Calu3 (cell line): ENCODE results near the gene FBXO3. TPM values are rescaled to one million over a fixed set of nuclear protein-coding genes. Genes with fewer than 3 reads are reported as not detected.

ENCODE experiments used
- BruUV-seq: library from RNA; stranded (reverse); fragments of 400-500 nt; replicated peaks from 2 replicates; lab custom pipeline; 2021; lab: Mats Ljungman, UMichigan
- CTCF ChIA-PET: fragments of 300-600 bp; sonication (Branson Sonifier 250); formaldehyde crosslinking; loops from one replicate; lab custom pipeline; 2022; ENCODE audit warnings: antibody characterized with exemption; lab: Charles Lee
- DNase-seq: peaks from one replicate; pipeline ENCODE4 v3.0.0; 2022
- H3K27ac Mint-ChIP-seq: one replicate; pipeline ENCODE4 v1.8.0; 2022; ENCODE audit warnings: mixed read lengths; ENCODE audit not compliant: unreplicated experiment
- H3K27me3 Mint-ChIP-seq: one replicate; pipeline ENCODE4 v1.8.0; 2022; ENCODE audit warnings: mixed read lengths; ENCODE audit not compliant: unreplicated experiment
- H3K36me3 Mint-ChIP-seq: one replicate; pipeline ENCODE4 v1.8.0; 2022; ENCODE audit warnings: mild to moderate bottlenecking, moderate library complexity, mixed read lengths; ENCODE audit not compliant: insufficient read depth, unreplicated experiment
- H3K4me1 Mint-ChIP-seq: one replicate; pipeline ENCODE4 v1.8.0; 2022; ENCODE audit warnings: mild to moderate bottlenecking, low read depth, mixed read lengths; ENCODE audit not compliant: unreplicated experiment
- H3K4me3 Mint-ChIP-seq: one replicate; pipeline ENCODE4 v1.8.0; 2022; ENCODE audit warnings: mild to moderate bottlenecking, low read depth, moderate library complexity, mixed read lengths; ENCODE audit not compliant: unreplicated experiment
- H3K9me3 Mint-ChIP-seq: one replicate; pipeline ENCODE4 v1.8.0; 2022; ENCODE audit warnings: low read depth, mixed read lengths; ENCODE audit not compliant: unreplicated experiment
- intact Hi-C: fragments of 100-400 bp; cut with micrococcal nuclease; formaldehyde crosslinking; loops from one replicate; pipeline ENCODE4 v1.10.0; 2022; ENCODE audit not compliant: unreplicated experiment
- total RNA-seq: library from RNA; stranded (reverse); gene quantifications from 2 replicates; pipeline ENCODE4 v1.2.3, GENCODE V29; 2022
- TF ChIP-seq, protein P1 (sequence below): fragments of 200-600 bp; IDR thresholded peaks from one replicate; pipeline ENCODE4 v1.8.0; 2022; ENCODE audit warnings: antibody characterized with exemption; ENCODE audit not compliant: unreplicated experiment

Gene FBXO3
- total RNA-seq, 1 experiment from 2014 or later = 24.3 TPM

DNA sequence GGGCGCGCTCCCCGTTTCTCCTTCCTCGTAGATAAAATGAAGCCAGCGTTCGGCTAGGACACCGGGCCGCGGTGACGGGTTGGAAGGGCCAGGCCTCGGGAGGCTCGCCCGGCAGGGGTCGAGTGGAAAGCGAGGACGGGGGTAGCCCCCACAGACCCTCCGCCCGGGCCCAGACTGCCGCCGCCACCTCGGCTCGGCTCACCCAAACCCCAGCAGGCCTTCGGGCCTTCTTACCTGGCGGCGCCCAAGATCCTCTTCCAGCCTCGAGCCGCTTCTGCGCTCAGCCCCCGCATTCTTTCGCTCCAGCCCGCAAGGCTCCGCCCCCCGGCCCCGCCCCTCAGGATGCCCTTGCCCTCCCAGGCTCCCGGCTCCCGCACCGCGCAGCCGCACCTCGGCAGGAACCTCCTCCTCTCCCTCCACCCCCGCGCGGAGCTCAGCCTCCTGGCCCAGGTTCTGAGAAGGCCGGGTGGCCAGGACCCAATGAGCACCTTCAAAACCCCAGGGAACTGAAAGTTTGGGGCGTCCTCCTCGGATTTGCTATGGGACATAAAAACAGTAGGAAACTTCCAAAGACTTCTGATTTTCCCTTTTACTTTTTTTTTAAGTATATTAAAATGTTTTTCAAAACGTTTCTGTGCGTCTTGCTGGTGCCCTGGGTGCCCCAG lies 38.0 kb downstream of the FBXO3 start, which contains the start of gene CD59:
TSS of gene CD59 (minus strand) at position 276 of the 665 bp plus-strand sequence. CDS start 13,978 bp downstream, outside the sequence.
- TF ChIP-seq, protein P1, sequence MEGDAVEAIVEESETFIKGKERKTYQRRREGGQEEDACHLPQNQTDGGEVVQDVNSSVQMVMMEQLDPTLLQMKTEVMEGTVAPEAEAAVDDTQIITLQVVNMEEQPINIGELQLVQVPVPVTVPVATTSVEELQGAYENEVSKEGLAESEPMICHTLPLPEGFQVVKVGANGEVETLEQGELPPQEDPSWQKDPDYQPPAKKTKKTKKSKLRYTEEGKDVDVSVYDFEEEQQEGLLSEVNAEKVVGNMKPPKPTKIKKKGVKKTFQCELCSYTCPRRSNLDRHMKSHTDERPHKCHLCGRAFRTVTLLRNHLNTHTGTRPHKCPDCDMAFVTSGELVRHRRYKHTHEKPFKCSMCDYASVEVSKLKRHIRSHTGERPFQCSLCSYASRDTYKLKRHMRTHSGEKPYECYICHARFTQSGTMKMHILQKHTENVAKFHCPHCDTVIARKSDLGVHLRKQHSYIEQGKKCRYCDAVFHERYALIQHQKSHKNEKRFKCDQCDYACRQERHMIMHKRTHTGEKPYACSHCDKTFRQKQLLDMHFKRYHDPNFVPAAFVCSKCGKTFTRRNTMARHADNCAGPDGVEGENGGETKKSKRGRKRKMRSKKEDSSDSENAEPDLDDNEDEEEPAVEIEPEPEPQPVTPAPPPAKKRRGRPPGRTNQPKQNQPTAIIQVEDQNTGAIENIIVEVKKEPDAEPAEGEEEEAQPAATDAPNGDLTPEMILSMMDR = no peak
- Mint-ChIP-seq H3K27ac (peak within 1 kb of the TSS; percentile 58), H3K4me3 (peak within 1 kb of the TSS; percentile 77), H3K4me1 (peaks cover 47% of the 10 kb centered on the region), H3K27me3 (no peaks in the 10 kb centered on the region), H3K36me3 (peaks cover 57% of the 10 kb centered on the region), H3K9me3 (peaks cover 2% of the 10 kb centered on the region)
- DNase-seq = peak; percentile 98
- TSS peak; percentile 28 for BruUV-seq
- CTCF ChIA-PET = interaction anchor here (0.5 to 1.4 kb wide), 9 partner anchors 20 to 394 kb away, joined by 3 to 8 read pairs (median 3); no protein-coding TSS in a partner anchor
- intact Hi-C loops = no loop called here

DNA sequence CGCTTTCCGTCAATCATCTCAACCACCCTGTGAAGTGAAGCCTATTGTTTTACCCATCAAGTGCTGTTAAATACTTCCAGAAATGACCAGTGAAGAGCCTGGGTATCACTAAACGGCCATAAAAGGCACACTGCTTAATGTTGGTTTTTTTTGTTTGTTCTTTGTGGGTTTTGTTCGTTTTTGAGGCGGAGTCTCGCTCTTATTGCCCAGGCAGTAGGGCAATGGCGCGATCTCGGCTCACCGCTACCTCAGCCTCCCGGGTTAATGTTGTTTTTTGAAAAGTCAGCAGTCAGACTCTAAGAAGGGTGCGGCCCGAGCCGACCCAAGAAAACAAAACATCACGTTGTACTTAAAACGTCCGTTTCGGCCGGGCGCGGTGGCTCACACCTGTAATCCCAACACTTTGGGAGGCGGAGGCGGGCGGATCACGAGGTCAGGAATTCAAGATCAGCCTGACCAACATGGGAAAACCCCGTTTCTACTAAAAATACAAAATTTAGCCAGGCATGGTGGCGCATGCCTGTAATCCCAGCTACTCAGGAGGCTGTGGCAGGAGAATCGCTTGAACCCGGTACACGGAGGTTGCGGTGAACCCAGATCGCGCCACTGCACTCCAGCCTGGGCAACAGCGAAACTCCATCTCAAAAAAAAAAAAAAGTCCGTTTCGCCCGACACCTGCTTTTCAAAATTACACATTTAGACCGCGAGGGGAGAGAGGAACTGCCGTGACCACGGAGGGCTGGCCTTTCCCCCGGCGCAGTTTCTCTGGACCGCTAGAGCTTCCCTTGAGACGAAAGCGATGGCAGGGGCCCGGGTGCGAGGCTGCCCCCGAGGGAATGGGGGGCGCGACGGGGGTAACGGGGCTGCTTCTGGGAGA lies 38.8 kb downstream of the FBXO3 start:
- H3K36me3 Mint-ChIP-seq = peaks cover 64% of the 10 kb centered on the region
- BruUV-seq = no TSS peak
- H3K4me1 Mint-ChIP-seq = peaks cover 51% of the 10 kb centered on the region
- peak overlapping the region; percentile 77 for H3K4me3 Mint-ChIP-seq
- peaks cover 2% of the 10 kb centered on the region for H3K9me3 Mint-ChIP-seq
- DNase-seq = no peak
- TF ChIP-seq, protein P1 = no peak
- CTCF ChIA-PET = interaction anchor here (0.6 to 3.5 kb wide), 4 partner anchors 19 to 237 kb away, joined by 3 to 15 read pairs (median 6); no protein-coding TSS in a partner anchor
- H3K27me3 Mint-ChIP-seq = no peaks in the 10 kb centered on the region
- H3K27ac Mint-ChIP-seq = peak overlapping the region; percentile 58
- intact Hi-C loops = loop anchor here (2.0 kb wide), 1 partner anchor 43 kb away; no protein-coding TSS in a partner anchor

DNA sequence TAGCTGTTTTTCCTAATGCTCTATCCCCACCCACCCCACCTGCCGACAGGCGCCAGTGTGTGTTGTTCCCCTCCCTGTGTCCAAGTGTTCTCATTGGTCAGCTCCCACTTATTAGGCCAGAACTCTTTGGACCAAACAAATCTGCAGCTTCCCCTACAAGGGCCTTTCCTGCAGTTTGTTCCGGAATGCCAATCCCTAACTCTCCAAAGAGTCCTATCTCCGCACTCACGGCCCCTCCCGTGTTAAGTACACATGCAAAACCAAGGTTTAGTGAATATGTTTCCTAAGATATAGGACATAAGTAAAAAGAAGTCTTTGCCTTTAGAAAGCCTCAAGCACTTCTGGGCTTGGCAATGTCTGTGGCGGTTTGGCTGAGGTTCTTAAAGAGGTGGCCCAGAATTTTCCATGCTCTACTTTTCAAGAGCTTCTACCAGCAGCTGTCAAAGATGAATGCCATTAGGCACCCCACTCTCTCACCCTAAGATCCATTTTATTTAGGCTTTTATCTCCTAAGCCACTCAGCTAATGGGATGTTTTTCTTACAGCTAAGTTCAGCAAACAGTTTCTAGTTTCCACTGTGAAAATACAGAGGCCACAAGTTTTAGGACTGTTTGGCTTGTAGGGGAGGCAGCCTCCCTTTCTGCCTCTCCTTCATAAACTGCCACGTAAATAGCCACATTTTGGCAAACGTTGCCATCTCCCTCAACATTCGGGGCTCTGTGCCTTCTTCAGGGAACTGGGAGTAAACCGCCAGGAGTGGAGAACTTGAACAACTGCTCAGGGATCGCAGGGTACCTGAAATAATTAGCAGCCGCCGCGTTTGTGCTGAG lies 39.7 kb downstream of the FBXO3 start:
- TF ChIP-seq, protein P1 = no peak
- peak overlapping the region; percentile 77 for H3K4me3 Mint-ChIP-seq
- peak overlapping the region; percentile 58 for H3K27ac Mint-ChIP-seq
- TSS peak; percentile 52 for BruUV-seq
- peak; percentile 60 for DNase-seq
- peaks cover 71% of the 10 kb centered on the region for H3K36me3 Mint-ChIP-seq
- peaks cover 2% of the 10 kb centered on the region for H3K9me3 Mint-ChIP-seq
- H3K4me1 Mint-ChIP-seq = peaks cover 55% of the 10 kb centered on the region
- CTCF ChIA-PET = interaction anchor here (0.6 to 3.5 kb wide), 7 partner anchors 8 to 43 kb away, joined by 3 to 15 read pairs (median 4); no protein-coding TSS in a partner anchor
- intact Hi-C loops = loop anchor here (2.0 kb wide), 1 partner anchor 42 kb away; no protein-coding TSS in a partner anchor
- H3K27me3 Mint-ChIP-seq = no peaks in the 10 kb centered on the region
